GM12872 (cell line): ENCODE results near the gene KCNE5.

Source experiments
- TF ChIP-seq, protein P1 (sequence below): IDR thresholded peaks from 3 replicates; pipeline ENCODE4 v1.5.1; 2011; ENCODE audit warnings: low read depth, mild to moderate bottlenecking, low read length, moderate library complexity; ENCODE audit not compliant: insufficient read depth

Gene KCNE5, protein sequence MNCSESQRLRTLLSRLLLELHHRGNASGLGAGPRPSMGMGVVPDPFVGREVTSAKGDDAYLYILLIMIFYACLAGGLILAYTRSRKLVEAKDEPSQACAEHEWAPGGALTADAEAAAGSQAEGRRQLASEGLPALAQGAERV

DNA sequence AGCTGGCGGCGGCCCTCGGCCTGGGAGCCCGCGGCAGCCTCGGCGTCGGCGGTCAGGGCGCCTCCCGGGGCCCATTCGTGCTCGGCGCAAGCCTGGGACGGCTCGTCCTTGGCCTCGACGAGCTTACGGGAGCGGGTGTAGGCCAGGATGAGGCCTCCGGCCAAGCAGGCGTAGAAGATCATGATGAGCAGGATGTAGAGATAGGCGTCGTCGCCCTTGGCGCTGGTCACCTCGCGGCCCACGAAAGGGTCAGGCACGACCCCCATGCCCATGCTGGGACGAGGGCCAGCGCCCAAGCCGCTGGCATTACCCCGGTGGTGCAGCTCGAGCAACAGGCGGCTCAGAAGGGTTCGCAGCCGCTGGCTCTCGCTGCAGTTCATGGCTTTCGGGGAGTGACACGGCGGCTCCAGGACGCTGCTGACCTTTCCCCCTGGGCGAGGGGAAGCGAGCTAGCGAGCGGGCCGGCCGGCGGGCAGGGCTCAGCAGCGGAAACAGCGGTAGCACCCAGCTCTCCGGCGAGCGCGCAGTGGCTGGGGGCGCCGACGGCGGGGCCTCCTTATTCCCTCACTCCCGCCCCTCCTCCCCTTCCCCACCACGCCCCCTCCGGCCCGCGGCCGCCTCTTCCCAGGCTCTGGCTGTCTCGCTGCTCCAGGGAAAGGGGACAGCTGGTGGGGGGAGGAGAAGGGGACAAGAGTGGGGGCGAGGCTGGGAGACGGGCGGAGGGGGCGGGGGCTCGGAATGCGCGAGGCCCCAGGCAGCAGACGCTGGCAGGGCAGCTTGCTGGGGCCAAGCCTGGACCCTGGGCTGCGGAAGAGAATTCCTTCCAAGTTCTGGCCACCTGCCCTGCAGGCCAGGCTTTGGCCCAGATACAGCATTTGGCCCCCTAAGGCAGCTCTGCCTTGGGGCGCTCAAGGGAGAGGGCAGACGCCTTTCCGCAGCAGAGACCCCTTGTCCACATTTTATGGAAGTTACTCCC is at the start of gene KCNE5:
Gene KCNE5 (minus strand): TSS at position 532 of the 976 bp plus-strand sequence. CDS start 152 bp downstream, at position 380.
- TF ChIP-seq, protein P1, sequence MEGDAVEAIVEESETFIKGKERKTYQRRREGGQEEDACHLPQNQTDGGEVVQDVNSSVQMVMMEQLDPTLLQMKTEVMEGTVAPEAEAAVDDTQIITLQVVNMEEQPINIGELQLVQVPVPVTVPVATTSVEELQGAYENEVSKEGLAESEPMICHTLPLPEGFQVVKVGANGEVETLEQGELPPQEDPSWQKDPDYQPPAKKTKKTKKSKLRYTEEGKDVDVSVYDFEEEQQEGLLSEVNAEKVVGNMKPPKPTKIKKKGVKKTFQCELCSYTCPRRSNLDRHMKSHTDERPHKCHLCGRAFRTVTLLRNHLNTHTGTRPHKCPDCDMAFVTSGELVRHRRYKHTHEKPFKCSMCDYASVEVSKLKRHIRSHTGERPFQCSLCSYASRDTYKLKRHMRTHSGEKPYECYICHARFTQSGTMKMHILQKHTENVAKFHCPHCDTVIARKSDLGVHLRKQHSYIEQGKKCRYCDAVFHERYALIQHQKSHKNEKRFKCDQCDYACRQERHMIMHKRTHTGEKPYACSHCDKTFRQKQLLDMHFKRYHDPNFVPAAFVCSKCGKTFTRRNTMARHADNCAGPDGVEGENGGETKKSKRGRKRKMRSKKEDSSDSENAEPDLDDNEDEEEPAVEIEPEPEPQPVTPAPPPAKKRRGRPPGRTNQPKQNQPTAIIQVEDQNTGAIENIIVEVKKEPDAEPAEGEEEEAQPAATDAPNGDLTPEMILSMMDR = no peak

DNA sequence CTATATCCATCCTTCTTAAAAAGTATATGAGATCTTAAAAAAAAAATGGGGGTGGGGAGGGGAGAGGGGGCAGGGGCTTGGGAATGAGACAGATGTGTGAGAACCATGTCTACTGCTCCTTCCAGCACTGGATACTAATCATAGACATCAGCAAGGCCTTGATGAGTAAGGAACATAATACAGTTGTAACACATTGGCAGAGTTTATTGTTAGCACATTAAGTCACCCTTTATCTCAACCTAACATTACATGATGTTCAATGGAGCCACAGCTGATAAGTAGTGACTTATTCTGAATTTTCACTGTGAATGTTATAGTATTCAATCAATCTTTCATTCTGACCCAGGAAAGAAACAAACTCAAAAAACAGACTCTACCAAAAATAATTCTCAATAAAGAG is 47.3 kb upstream of the KCNE5 start:
- TF ChIP-seq, protein P1 = no peak

DNA sequence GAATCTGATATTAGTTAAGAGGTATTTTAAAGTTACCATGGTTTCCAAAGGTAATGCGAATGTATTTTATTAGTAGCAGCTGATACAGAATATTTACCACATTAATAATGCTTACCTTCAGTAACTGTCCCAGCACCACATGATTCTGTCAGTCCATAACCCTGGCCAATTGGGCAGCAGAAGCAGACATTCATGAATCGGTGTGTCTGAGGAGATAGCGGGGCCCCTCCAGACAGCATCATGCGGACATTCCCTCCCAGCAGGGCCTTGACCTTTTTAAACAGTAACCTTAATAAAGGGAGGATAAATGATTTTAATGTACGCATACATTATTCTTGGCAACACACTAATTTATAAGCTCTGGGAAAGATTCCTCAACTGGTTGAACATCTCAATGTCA is 43.0 kb upstream of the KCNE5 start:
- TF ChIP-seq, protein P1 = no peak

- TF ChIP-seq, protein P1 = no peak
Measured at GRCh38 chrX:109660435-109661143, 35.6 kb upstream of the KCNE5 start.

DNA sequence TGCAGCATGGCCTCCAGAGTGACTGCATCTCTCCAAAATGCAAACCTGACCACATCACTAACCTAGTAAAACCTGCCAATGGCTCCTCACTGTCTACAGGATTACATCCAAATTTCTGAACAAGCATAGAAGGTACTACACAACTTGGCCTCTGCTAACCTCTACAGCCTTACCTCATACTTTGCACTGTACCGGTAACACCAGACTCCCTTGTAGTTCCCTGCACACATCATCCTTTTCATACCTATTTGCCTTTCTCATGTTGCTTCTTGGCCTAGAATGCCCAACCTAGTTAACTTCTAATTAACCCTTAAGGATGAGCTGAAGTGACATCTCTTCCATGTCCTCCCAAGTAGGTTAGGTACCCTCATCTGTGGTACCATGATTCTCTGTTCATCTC is 33.4 kb upstream of the KCNE5 start:
- TF ChIP-seq, protein P1 = no peak

GRCh38 chrX:109656774-109657173 is 31.8 kb upstream of the KCNE5 start:
- TF ChIP-seq, protein P1 = no peak
